ENCODE results near the gene ROBO4. TPM values are rescaled to one million over a fixed set of nuclear protein-coding genes. Genes with fewer than 3 reads are reported as not detected.

The ROBO4 gene
- total RNA-seq, 2 donors from 2014 or later = 13.2 to 21.4 TPM

GRCh38 chr11:124891373-124891861 lies 6.2 kb downstream of the ROBO4 start:
- H3K9me3 ChIP-seq = no peaks in the 10 kb centered on the region
- no peaks in the 10 kb centered on the region for H3K27me3 ChIP-seq
- H3K36me3 ChIP-seq (replicated peaks in 1 of 2; ENCODE audit: insufficient read depth in 1 of 2, low read depth in 2 of 2) = no peaks in the 10 kb centered on the region
- no peaks in the 10 kb centered on the region for H3K4me1 ChIP-seq
- TF ChIP-seq CTCF (IDR thresholded peaks at IDR 0.05) (no peak), POLR2A (IDR thresholded peaks at IDR 0.05) (no peak)
- ATAC-seq (no peak), DNase-seq (no peak)
- no peak overlapping the region for H3K4me3 ChIP-seq
- intact Hi-C loops (cut with DNase I) = no loop called here
- H3K27ac ChIP-seq = no peak overlapping the region
- 47 to 81% methylated on average over 5 to 12 of the region's 12 CpGs for WGBS, 2 donors

GRCh38 chr11:124890683-124891372 lies 6.8 kb downstream of the ROBO4 start:
- 61 to 65% methylated on average over 9 of the region's 9 CpGs for WGBS, 2 donors
- no peaks in the 10 kb centered on the region for H3K27me3 ChIP-seq
- H3K4me1 ChIP-seq = no peaks in the 10 kb centered on the region
- no peak overlapping the region for H3K27ac ChIP-seq
- intact Hi-C loops (cut with DNase I) = no loop called here
- no peaks in the 10 kb centered on the region for H3K36me3 ChIP-seq (replicated peaks in 1 of 2; ENCODE audit: insufficient read depth in 1 of 2, low read depth in 2 of 2)
- no peak overlapping the region for H3K4me3 ChIP-seq
- TF ChIP-seq POLR2A (IDR thresholded peaks at IDR 0.05) (no peak), CTCF (IDR thresholded peaks at IDR 0.05) (no peak)
- ATAC-seq (no peak), DNase-seq (no peak)
- no peaks in the 10 kb centered on the region for H3K9me3 ChIP-seq

- intact Hi-C loops (cut with DNase I) = no loop called here
- no peaks in the 10 kb centered on the region for H3K9me3 ChIP-seq
- H3K27me3 ChIP-seq = no peaks in the 10 kb centered on the region
- DNase-seq = no peak
- 78 to 81% methylated on average over 2 of the region's 2 CpGs for WGBS, 2 donors
- H3K4me1 ChIP-seq = no peaks in the 10 kb centered on the region
- no peaks in the 10 kb centered on the region for H3K36me3 ChIP-seq (replicated peaks in 1 of 2; ENCODE audit: insufficient read depth in 1 of 2, low read depth in 2 of 2)
- H3K4me3 ChIP-seq = no peak overlapping the region
- no peak for ATAC-seq
- no peak for TF ChIP-seq CTCF (IDR thresholded peaks at IDR 0.05)
- no peak for TF ChIP-seq POLR2A (IDR thresholded peaks at IDR 0.05)
- no peak overlapping the region for H3K27ac ChIP-seq
Observed at GRCh38 chr11:124890151-124890550, 7.5 kb downstream of the ROBO4 start.

GRCh38 chr11:124889191-124890091 lies 8.2 kb downstream of the ROBO4 start:
- H3K9me3 ChIP-seq = no peaks in the 10 kb centered on the region
- TF ChIP-seq CTCF (IDR thresholded peaks at IDR 0.05) (no peak), POLR2A (IDR thresholded peaks at IDR 0.05) (no peak)
- no peaks in the 10 kb centered on the region for H3K36me3 ChIP-seq (replicated peaks in 1 of 2; ENCODE audit: insufficient read depth in 1 of 2, low read depth in 2 of 2)
- ATAC-seq (no peak), DNase-seq (no peak)
- H3K4me1 ChIP-seq = no peaks in the 10 kb centered on the region
- H3K27me3 ChIP-seq = no peaks in the 10 kb centered on the region
- WGBS, 2 donors = 76 to 89% methylated on average over 2 of the region's 2 CpGs
- no peak overlapping the region for H3K27ac ChIP-seq
- H3K4me3 ChIP-seq = no peak overlapping the region
- intact Hi-C loops (cut with DNase I) = no loop called here
